Progenitor cell of endocrine pancreas (in vitro differentiated cells): ENCODE results near the gene ZNF567. TPM values are rescaled to one million over a fixed set of nuclear protein-coding genes. Genes with fewer than 3 reads are reported as not detected.

ENCODE experiments used
- DNase-seq: peaks from one replicate; pipeline ENCODE4 v3.0.0; 2021; ENCODE audit warnings: low spot score; ENCODE audit not compliant: unreplicated experiment
- H3K27ac Mint-ChIP-seq: 2 replicates; pipeline ENCODE4 v1.8.0; 2021; ENCODE audit warnings: mild to moderate bottlenecking, moderate library complexity, mixed read lengths
- H3K27me3 Mint-ChIP-seq: 2 replicates; pipeline ENCODE4 v1.8.0; 2021; ENCODE audit warnings: mixed read lengths
- H3K36me3 Mint-ChIP-seq: 2 replicates; pipeline ENCODE4 v1.8.0; 2022; ENCODE audit warnings: mixed read lengths; ENCODE audit not compliant: insufficient read depth
- H3K4me1 Mint-ChIP-seq: 2 replicates; pipeline ENCODE4 v1.8.0; 2021; ENCODE audit warnings: low read depth, mixed read lengths
- H3K4me3 Mint-ChIP-seq: 2 replicates; pipeline ENCODE4 v1.8.0; 2021; ENCODE audit warnings: low read depth, mild to moderate bottlenecking, moderate library complexity, mixed read lengths
- H3K9me3 Mint-ChIP-seq: 2 replicates; pipeline ENCODE4 v1.8.0; 2021; ENCODE audit warnings: low read depth, mixed read lengths
- CTCF ChIP-seq: fragments of 200-600 bp; sonication (generic); IDR thresholded peaks from one replicate; pipeline ENCODE4 v1.5.0; 2021; ENCODE audit warnings: antibody characterized with exemption, mild to moderate bottlenecking; ENCODE audit not compliant: unreplicated experiment
- long read RNA-seq: library from polyadenylated mRNA; unstranded; transcript quantifications from one replicate; pipeline ENCODE4 v2.0.0, GENCODE V29; 2020
- total RNA-seq: library from RNA; stranded (reverse); gene quantifications from 2 replicates; pipeline ENCODE4 v1.2.1, GENCODE V29; 2021

ZNF567 gene
- total RNA-seq, result 13.2 and 13.5 TPM in 2 replicates
- long read RNA-seq, transcript ZNF567-201 (4 exons, 2,691 nt), result major isoform, 6 of 45 reads
- long read RNA-seq, partial matches to known transcripts, result 18 of 45 reads
- long read RNA-seq, other reads (novel, unspliced or antisense), result 21 of 45 reads

- peaks cover 16% of the 10 kb centered on the region for H3K9me3 Mint-ChIP-seq
- H3K4me1 Mint-ChIP-seq, result peaks cover 20% of the 10 kb centered on the region
- DNase-seq, result peak; percentile 99
- peaks cover 45% of the 10 kb centered on the region for H3K36me3 Mint-ChIP-seq
- peak within 1 kb of the TSS; percentile 99 for H3K27ac Mint-ChIP-seq
- TF ChIP-seq CTCF, result peak; percentile 31
- no peaks in the 10 kb centered on the region for H3K27me3 Mint-ChIP-seq
- peak within 1 kb of the TSS; percentile 99 for H3K4me3 Mint-ChIP-seq
These were observed at the start of gene ZNF567 for GRCh38 chr19:36687214-36688056. ZNF567 (plus strand) TSS chr19:36687612; CDS start chr19:36694868, 7,256 bp downstream.

- no peak overlapping the region for H3K4me3 Mint-ChIP-seq
These were observed 48.4 kb upstream of the ZNF567 start for GRCh38 chr19:36638862-36639510.

GRCh38 chr19:36646746-36647145, 40.7 kb upstream of the ZNF567 start:
- Mint-ChIP-seq H3K36me3 (peaks cover 68% of the 10 kb centered on the region), H3K27ac (no peak overlapping the region), H3K9me3 (peaks cover 42% of the 10 kb centered on the region), H3K4me1 (no peaks in the 10 kb centered on the region), H3K27me3 (no peaks in the 10 kb centered on the region), H3K4me3 (no peak overlapping the region)
- no peak for DNase-seq
- no peak for TF ChIP-seq CTCF

More at GRCh38 chr19:36638862-36639510, 48.4 kb upstream of the ZNF567 start:
- peak overlapping the region; percentile 60 for H3K27ac Mint-ChIP-seq
- H3K27me3 Mint-ChIP-seq, result no peaks in the 10 kb centered on the region
- TF ChIP-seq CTCF, result no peak
- peaks cover 69% of the 10 kb centered on the region for H3K36me3 Mint-ChIP-seq
- H3K9me3 Mint-ChIP-seq, result peaks cover 55% of the 10 kb centered on the region
- H3K4me1 Mint-ChIP-seq, result no peaks in the 10 kb centered on the region
- no peak for DNase-seq

- Mint-ChIP-seq H3K27me3 (no peaks in the 10 kb centered on the region), H3K27ac (no peak overlapping the region), H3K36me3 (peaks cover 66% of the 10 kb centered on the region), H3K4me1 (no peaks in the 10 kb centered on the region), H3K9me3 (peaks cover 43% of the 10 kb centered on the region), H3K4me3 (no peak overlapping the region)
- no peak for DNase-seq
- TF ChIP-seq CTCF, result no peak
These were observed 34.5 kb upstream of the ZNF567 start for GRCh38 chr19:36652958-36653357.

- no peaks in the 10 kb centered on the region for H3K9me3 Mint-ChIP-seq
- H3K4me3 Mint-ChIP-seq, result peak overlapping the region; percentile 100
- peaks cover 24% of the 10 kb centered on the region for H3K4me1 Mint-ChIP-seq
- TF ChIP-seq CTCF, result no peak
- peaks cover 24% of the 10 kb centered on the region for H3K36me3 Mint-ChIP-seq
- peak overlapping the region; percentile 91 for H3K27ac Mint-ChIP-seq
- DNase-seq, result no peak
- H3K27me3 Mint-ChIP-seq, result no peaks in the 10 kb centered on the region
These were observed 21.6 kb upstream of the ZNF567 start for GRCh38 chr19:36665832-36666231.
